Renal cortical epithelial cell (primary cell): Measurements from ENCODE around the gene RCOR1. TPM values are rescaled to one million over a fixed set of nuclear protein-coding genes. Genes with fewer than 3 reads are reported as not detected.
"Not testable (repeated sequence)": the region's sequence is repeated elsewhere in the genome, so short reads cannot be mapped to it uniquely, and the experiment has no call there.

Experiments
- DNase-seq: peaks from one replicate; pipeline ENCODE4 v3.0.0-alpha.2; 2011; ENCODE audit warnings: low read depth
- total RNA-seq: library from RNA; depleted of rRNA; stranded (reverse); fragments of >200 nt; gene quantifications from 2 replicates; pipeline ENCODE4 v1.2.3, GENCODE V29; 2014

The RCOR1 gene
- total RNA-seq, 1 donor from 2014 or later, result 28.0 TPM

- DNase-seq, result no peak
Measured at GRCh38 chr14:102571043-102571442, 21.4 kb upstream of the RCOR1 start.

- no peak for DNase-seq
Measured at GRCh38 chr14:102571478-102572042, 20.9 kb upstream of the RCOR1 start.

GRCh38 chr14:102573161-102573560 is 19.3 kb upstream of the RCOR1 start:
- not testable (repeated sequence) for DNase-seq

- DNase-seq, result no peak
Measured at GRCh38 chr14:102573591-102574046, 18.8 kb upstream of the RCOR1 start.

GRCh38 chr14:102574281-102575159 is 17.9 kb upstream of the RCOR1 start:
- no peak for DNase-seq

GRCh38 chr14:102575160-102575845 is 17.1 kb upstream of the RCOR1 start:
- no peak for DNase-seq

GRCh38 chr14:102575846-102576428 is 16.5 kb upstream of the RCOR1 start:
- DNase-seq, result not testable (repeated sequence)

- no peak for DNase-seq
Measured at GRCh38 chr14:102578821-102579220, 13.6 kb upstream of the RCOR1 start.

GRCh38 chr14:102579696-102580549 is 12.5 kb upstream of the RCOR1 start:
- peak; percentile 14 for DNase-seq

- DNase-seq, result no peak
Measured at GRCh38 chr14:102580550-102581110, 11.8 kb upstream of the RCOR1 start.

GRCh38 chr14:102581193-102581592 is 11.3 kb upstream of the RCOR1 start:
- DNase-seq, result no peak

- no peak for DNase-seq
Measured at GRCh38 chr14:102583726-102584125, 8.7 kb upstream of the RCOR1 start.

GRCh38 chr14:102584871-102585869 is 7.3 kb upstream of the RCOR1 start:
- no peak for DNase-seq

GRCh38 chr14:102586420-102587104 is 5.9 kb upstream of the RCOR1 start:
- DNase-seq, result no peak

GRCh38 chr14:102588821-102589220 is 3.6 kb upstream of the RCOR1 start:
- DNase-seq, result no peak

- no peak for DNase-seq
Measured at GRCh38 chr14:102589761-102590290, 2.6 kb upstream of the RCOR1 start.

GRCh38 chr14:102590667-102591099 is 1.8 kb upstream of the RCOR1 start:
- peak; percentile 49 for DNase-seq

GRCh38 chr14:102591372-102591943 is 991 bp upstream of the RCOR1 start:
- no peak for DNase-seq

GRCh38 chr14:102592763-102593060 is 263 bp downstream of the RCOR1 start:
- DNase-seq, result no peak
